Heart left ventricle (tissue), 13 donors: Measurements from ENCODE around the gene EFNA5.

Experiments used
- CTCF ChIP-seq, 12 donors: fragments of 200-600 bp; sonication (generic) in 4 of 12; IDR thresholded peaks; one replicate each; pipeline versions ENCODE4 v1.5.0 to v1.8.0; 2018 to 2022; ENCODE audit warnings: antibody characterized with exemption in 12 of 12, mild to moderate bottlenecking in 5 of 12
- POLR2A ChIP-seq, 2 donors: fragments of 450-650 bp; IDR thresholded peaks; one replicate each; pipeline ENCODE4 v1.6.1; 2017; ENCODE audit warnings: antibody characterized with exemption in 2 of 2, mild to moderate bottlenecking in 2 of 2, moderate library complexity in 2 of 2
- donor health status: ischemic (EF 13 %, LVEDD 7.1; RV severe dilation, severe dysfunction).
- donor health status: DM: no; HTN: yes; CAD: no.
- donor health status: DM: no; HTN: no; CAD: no.
- donor health status: ischemic (EF 25% LVEDD 6.9; RV normal size, moderate dysfunction).
- donor health status: ischemic (EF 25% LVEDD 5.7; RV mildly dilated, moderate dysfunction).
- donor health status: ischemic (EF 35%, LVEDD 5.7; RV mildly dilated, moderate dysfunction).
- donor health status: nonischemic (EF 11% LVEDD 7.7; RV severe dilation, severe dysfunction).
- donor health status: DM: yes; HTN: yes; CAD: no.
- donor health status: PGD.
- donor health status: ischemic (EF 29% LVEDD 5.4; RV normal size, mild dysfunction).
- donor health status: nonischemic (EF 23%, LVEDD 6.1; RV moderate dilation, normal function).

DNA sequence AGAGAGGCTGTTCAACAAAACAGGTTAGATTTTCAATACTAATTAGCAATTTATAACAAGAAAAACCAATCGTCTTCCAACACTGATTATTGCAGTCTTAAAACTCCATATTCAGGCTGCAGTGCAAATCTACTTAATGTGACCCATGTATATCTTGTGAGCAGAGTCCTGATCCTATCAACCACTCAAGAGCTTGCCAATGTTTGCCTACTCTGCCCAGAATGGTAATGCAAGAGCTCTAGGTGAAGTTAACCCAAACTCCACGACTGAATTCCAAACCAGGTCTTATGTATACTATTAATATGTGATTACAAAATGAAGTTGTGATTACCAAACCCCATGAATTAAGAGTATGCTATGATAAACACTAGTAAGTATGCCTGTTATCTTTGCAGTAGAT, 17.1 kb downstream of the EFNA5 start:
- TF ChIP-seq CTCF (IDR thresholded peaks at IDR 0.05) (no peak), POLR2A (IDR thresholded peaks at IDR 0.05) (no peak)
